ENCODE results near the gene ENDOD1. TPM values are rescaled to one million over a fixed set of nuclear protein-coding genes. Genes with fewer than 3 reads are reported as not detected.

Gene ENDOD1
- total RNA-seq, 1 experiment from 2014 or later, result 11.4 TPM

GRCh38 chr11:95148406-95148805 is 58.8 kb downstream of the ENDOD1 start:
- Mint-ChIP-seq H3K27ac (ENCODE audit: low read depth, unreplicated experiment) (peak overlapping the region; percentile 46), H3K4me1 (ENCODE audit: insufficient read depth, unreplicated experiment) (peaks cover 39% of the 10 kb centered on the region), H3K9me3 (ENCODE audit: unreplicated experiment) (no peaks in the 10 kb centered on the region), H3K27me3 (ENCODE audit: insufficient read depth, unreplicated experiment) (no peaks in the 10 kb centered on the region), H3K36me3 (ENCODE audit: insufficient read depth, unreplicated experiment) (no peaks in the 10 kb centered on the region), H3K4me3 (ENCODE audit: unreplicated experiment) (no peak overlapping the region)
- intact Hi-C loops (cut with micrococcal nuclease), result no loop called here
- TF ChIP-seq, protein P1, sequence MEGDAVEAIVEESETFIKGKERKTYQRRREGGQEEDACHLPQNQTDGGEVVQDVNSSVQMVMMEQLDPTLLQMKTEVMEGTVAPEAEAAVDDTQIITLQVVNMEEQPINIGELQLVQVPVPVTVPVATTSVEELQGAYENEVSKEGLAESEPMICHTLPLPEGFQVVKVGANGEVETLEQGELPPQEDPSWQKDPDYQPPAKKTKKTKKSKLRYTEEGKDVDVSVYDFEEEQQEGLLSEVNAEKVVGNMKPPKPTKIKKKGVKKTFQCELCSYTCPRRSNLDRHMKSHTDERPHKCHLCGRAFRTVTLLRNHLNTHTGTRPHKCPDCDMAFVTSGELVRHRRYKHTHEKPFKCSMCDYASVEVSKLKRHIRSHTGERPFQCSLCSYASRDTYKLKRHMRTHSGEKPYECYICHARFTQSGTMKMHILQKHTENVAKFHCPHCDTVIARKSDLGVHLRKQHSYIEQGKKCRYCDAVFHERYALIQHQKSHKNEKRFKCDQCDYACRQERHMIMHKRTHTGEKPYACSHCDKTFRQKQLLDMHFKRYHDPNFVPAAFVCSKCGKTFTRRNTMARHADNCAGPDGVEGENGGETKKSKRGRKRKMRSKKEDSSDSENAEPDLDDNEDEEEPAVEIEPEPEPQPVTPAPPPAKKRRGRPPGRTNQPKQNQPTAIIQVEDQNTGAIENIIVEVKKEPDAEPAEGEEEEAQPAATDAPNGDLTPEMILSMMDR (IDR thresholded peaks at IDR 0.05; ENCODE audit: unreplicated experiment), result no peak
- BruUV-seq (replicated peaks), result no TSS peak
- ChIA-PET CTCF (interaction anchor here (0.9 to 16.6 kb wide), 12 partner anchors 11 to 559 kb away, joined by 3 to 367 read pairs (median 5); partner anchors contain the start of genes SESN3 and SRSF8), POLR2A (interaction anchor here (0.6 to 14.0 kb wide), 17 partner anchors 8 to 641 kb away, joined by 3 to 190 read pairs (median 9); partner anchors contain the start of genes CWC15, ENDOD1, FAM76B and KDM4D)
- DNase-seq (ENCODE audit: unreplicated experiment), result no peak

DNA sequence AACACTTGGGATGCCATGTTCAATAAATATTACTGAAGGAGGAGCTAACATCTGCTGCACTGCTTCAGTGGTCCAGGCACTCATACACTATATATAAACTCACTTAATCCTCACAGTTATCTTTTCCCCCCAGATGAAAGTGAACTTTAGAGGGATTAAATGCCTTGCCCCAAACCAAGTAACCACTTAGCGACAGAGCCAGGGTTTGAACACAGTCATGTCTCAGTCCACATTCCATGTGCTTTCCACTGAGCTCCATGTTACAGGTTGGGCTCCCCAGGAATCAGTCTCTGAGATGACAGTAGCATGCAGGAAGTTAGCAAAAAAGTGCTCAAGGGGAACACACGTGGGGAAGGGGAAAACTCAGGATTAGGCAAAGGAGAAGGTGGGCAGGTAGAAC is 59.3 kb downstream of the ENDOD1 start:
- CTCF ChIA-PET, result interaction anchor here (0.9 to 16.6 kb wide), 11 partner anchors 12 to 615 kb away, joined by 3 to 367 read pairs (median 16); partner anchors contain the start of genes SESN3 and SRSF8
- intact Hi-C loops (cut with micrococcal nuclease), result no loop called here
- Mint-ChIP-seq H3K27ac (ENCODE audit: low read depth, unreplicated experiment) (no peak overlapping the region), H3K27me3 (ENCODE audit: insufficient read depth, unreplicated experiment) (no peaks in the 10 kb centered on the region), H3K36me3 (ENCODE audit: insufficient read depth, unreplicated experiment) (no peaks in the 10 kb centered on the region), H3K9me3 (ENCODE audit: unreplicated experiment) (no peaks in the 10 kb centered on the region), H3K4me3 (ENCODE audit: unreplicated experiment) (peak overlapping the region; percentile 81), H3K4me1 (ENCODE audit: insufficient read depth, unreplicated experiment) (peaks cover 44% of the 10 kb centered on the region)
- TF ChIP-seq, protein P1 (IDR thresholded peaks at IDR 0.05; ENCODE audit: unreplicated experiment), result no peak
- no TSS peak for BruUV-seq (replicated peaks)
- POLR2A ChIA-PET, result interaction anchor here (0.7 to 14.0 kb wide), 15 partner anchors 8 to 640 kb away, joined by 3 to 190 read pairs (median 9); partner anchors contain the start of genes CWC15, ENDOD1, FAM76B and KDM4D
- no peak for DNase-seq (ENCODE audit: unreplicated experiment)

DNA sequence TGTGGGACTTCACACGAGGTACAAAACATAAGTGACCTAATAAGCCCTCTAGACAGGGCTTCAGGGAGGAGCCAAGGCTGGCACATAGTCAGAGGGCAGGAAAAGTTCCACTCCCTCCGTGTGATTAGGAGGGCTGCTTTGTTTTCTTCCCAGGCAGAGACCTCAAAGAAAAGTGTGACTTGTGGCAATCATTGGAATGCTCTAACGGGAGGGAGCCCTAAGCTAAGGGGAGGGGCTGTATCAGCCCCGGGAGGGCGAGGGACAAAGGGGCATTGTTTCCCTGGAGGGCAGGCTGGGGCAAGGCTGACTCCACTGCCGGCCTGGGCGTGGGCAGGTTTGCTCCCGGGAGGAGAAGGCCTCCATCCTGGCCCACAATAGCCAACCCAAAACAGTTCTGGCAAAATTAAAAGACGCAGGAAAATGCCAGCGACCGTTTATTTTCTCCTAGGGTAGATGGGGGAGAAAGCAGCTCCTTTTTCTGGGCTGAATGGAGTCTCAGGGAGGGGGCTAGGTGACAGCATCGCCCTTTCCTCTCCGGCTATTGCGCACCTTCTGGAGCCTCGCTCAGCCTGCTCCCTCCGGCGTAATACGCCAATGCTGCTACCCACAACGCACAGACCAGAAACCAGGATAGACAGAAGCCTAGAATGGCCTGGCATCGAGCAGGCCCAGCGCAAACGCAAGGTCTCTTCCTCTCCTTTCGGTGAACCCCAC is 60.2 kb downstream of the ENDOD1 start:
- intact Hi-C loops (cut with micrococcal nuclease), result loop anchor here (2.0 to 10.0 kb wide), 4 partner anchors 41 to 685 kb away; partner anchors contain the start of gene AMOTL1
- CTCF ChIA-PET, result interaction anchor here (0.6 to 16.6 kb wide), 19 partner anchors 9 to 639 kb away, joined by 3 to 367 read pairs (median 4); partner anchors contain the start of genes SESN3 and SRSF8
- Mint-ChIP-seq H3K27ac (ENCODE audit: low read depth, unreplicated experiment) (peak overlapping the region; percentile 82), H3K9me3 (ENCODE audit: unreplicated experiment) (no peaks in the 10 kb centered on the region), H3K4me3 (ENCODE audit: unreplicated experiment) (peak overlapping the region; percentile 81), H3K27me3 (ENCODE audit: insufficient read depth, unreplicated experiment) (no peaks in the 10 kb centered on the region), H3K36me3 (ENCODE audit: insufficient read depth, unreplicated experiment) (no peaks in the 10 kb centered on the region), H3K4me1 (ENCODE audit: insufficient read depth, unreplicated experiment) (peaks cover 44% of the 10 kb centered on the region)
- POLR2A ChIA-PET, result interaction anchor here (0.7 to 14.0 kb wide), 21 partner anchors 9 to 656 kb away, joined by 3 to 190 read pairs (median 6); partner anchors contain the start of genes ANKRD49, CEP57, CWC15 and ENDOD1
- DNase-seq (ENCODE audit: unreplicated experiment), result peak; percentile 33
- BruUV-seq (replicated peaks), result no TSS peak
- TF ChIP-seq, protein P1 (IDR thresholded peaks at IDR 0.05; ENCODE audit: unreplicated experiment), result no peak

All from MCF 10A (cell line).